Vagina (tissue), 2 donors: ENCODE data around the gene C16orf87.

Source experiments
- POLR2A ChIP-seq, 2 donors: fragments of 450-650 bp; IDR thresholded peaks; one replicate each; pipeline ENCODE4 v1.6.1; 2017; ENCODE audit warnings: antibody characterized with exemption in 2 of 2, mild to moderate bottlenecking in 2 of 2, moderate library complexity in 2 of 2
- POLR2AphosphoS5 ChIP-seq, 2 donors: sonication (generic); formaldehyde crosslinking; IDR thresholded peaks; one replicate each; pipeline ENCODE4 v1.9.0; 2017; ENCODE audit warnings: antibody characterized with exemption in 2 of 2, mild to moderate bottlenecking in 2 of 2, low read depth in 1 of 2; ENCODE audit not compliant: insufficient read depth in 1 of 2
- TF ChIP-seq, protein P1 (sequence below), 3 experiments: fragments of 450-650 bp in 2 of 3; fragments of 200-600 bp in 1 of 3; sonication (generic) in 1 of 3; IDR thresholded peaks; one replicate each; pipeline ENCODE4 v1.5.1; 2017 to 2019; ENCODE audit warnings: antibody characterized with exemption in 3 of 3, mild to moderate bottlenecking in 2 of 3, moderate library complexity in 2 of 3

- TF ChIP-seq POLR2A (IDR thresholded peaks at IDR 0.05) (no peak), POLR2AphosphoS5 (IDR thresholded peaks at IDR 0.05; ENCODE audit: insufficient read depth in 1 of 2, low read depth in 1 of 2) (no peak)
- TF ChIP-seq, protein P1, sequence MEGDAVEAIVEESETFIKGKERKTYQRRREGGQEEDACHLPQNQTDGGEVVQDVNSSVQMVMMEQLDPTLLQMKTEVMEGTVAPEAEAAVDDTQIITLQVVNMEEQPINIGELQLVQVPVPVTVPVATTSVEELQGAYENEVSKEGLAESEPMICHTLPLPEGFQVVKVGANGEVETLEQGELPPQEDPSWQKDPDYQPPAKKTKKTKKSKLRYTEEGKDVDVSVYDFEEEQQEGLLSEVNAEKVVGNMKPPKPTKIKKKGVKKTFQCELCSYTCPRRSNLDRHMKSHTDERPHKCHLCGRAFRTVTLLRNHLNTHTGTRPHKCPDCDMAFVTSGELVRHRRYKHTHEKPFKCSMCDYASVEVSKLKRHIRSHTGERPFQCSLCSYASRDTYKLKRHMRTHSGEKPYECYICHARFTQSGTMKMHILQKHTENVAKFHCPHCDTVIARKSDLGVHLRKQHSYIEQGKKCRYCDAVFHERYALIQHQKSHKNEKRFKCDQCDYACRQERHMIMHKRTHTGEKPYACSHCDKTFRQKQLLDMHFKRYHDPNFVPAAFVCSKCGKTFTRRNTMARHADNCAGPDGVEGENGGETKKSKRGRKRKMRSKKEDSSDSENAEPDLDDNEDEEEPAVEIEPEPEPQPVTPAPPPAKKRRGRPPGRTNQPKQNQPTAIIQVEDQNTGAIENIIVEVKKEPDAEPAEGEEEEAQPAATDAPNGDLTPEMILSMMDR (IDR thresholded peaks at IDR 0.05) = no peak
These were observed 34.2 kb downstream of the C16orf87 start for GRCh38 chr16:46796764-46797269.
